Activated T-cell treated with anti-CD3 and anti-CD28 coated beads for 1 hour (primary cell): ENCODE results near the gene CFAP99.
"Not testable (repeated sequence)": the region's sequence is repeated elsewhere in the genome, so short reads cannot be mapped to it uniquely, and the experiment has no call there.

Experiments used
- DNase-seq: peaks from one replicate; pipeline ENCODE4 v3.0.0-alpha.2; 2020; ENCODE audit warnings: low read depth

CFAP99 gene

DNA sequence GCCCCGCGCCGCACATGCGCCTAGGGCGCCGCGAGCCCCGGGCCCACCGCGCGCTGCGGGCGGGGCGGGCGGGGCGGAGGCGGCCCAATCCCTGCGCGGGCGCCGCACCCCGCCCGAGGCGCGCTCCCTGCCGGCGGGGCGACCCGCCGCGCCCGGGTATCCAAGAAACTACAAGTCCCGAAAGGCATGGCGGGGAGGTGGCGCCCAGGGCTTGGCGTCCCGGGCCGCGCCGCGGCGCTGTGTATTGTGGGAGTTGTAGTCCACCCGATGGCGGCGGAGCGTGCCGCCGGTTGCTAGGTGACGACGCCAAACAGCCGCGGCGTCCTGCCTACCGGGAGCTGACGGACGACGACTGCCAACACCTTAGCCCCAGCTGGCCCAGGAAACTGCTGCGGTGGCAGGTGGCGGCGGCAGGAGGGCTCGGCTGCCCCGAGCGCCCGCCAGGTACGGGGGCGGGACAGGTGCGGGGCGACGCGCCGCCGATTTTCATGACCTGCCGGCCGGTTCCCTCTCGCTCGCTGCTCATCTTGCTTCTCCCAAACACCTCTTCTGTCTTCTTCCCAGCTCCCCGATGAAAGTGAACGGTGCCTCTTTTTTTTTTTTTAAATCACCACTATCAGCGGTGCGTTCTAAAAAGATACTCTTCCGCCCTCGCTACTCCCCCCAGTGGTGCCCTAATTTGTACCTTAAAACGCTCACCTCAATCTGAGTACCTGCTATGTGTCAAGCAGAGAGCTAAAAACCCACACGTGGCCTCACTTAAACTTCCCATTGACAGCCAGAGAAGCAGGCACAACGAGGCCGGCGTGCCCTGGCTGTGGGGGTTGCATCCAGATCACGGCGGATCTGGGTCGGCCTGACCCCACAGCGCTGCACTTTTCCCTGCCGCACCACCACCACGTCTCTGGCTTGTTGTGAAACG is at the start of gene CFAP99:
CFAP99 (plus strand) TSS at position 306 of the 922 bp plus-strand sequence.
- peak; percentile 98 for DNase-seq

DNA sequence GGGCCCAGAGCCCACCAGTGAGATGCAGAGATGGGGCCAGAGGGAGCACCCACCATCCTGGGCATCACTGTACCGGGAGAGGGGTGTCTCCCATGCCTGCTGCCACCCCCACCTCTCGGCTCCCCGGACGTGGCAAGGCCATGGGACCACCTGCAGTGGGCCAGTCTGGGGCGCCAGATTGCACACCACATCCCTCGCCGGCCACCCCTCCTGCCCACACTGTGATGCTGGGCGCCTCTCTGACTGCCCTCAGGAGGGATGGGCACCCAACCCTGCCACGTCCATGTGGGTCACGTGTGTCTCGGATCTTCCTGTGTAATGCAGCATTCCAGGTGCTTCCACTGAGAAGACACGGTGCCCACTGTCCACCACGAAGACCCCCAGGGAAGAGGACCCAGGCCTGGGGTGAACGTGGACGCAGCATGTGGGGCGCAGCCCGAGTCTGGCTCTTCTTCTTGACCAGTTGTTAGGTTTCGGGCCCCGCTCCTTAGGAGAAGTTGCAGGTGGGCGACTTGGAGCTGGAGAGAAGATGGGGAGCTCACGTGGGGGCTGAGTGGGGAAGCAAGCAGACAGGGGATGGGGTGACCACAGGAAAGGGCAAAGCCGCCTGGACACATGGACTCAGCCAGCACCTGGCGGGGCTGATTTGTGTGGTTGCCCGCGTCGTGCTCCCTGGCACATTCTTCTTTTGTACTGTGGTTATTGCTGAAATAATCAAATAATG is 48.0 kb upstream of the CFAP99 start:
- no peak for DNase-seq

DNA sequence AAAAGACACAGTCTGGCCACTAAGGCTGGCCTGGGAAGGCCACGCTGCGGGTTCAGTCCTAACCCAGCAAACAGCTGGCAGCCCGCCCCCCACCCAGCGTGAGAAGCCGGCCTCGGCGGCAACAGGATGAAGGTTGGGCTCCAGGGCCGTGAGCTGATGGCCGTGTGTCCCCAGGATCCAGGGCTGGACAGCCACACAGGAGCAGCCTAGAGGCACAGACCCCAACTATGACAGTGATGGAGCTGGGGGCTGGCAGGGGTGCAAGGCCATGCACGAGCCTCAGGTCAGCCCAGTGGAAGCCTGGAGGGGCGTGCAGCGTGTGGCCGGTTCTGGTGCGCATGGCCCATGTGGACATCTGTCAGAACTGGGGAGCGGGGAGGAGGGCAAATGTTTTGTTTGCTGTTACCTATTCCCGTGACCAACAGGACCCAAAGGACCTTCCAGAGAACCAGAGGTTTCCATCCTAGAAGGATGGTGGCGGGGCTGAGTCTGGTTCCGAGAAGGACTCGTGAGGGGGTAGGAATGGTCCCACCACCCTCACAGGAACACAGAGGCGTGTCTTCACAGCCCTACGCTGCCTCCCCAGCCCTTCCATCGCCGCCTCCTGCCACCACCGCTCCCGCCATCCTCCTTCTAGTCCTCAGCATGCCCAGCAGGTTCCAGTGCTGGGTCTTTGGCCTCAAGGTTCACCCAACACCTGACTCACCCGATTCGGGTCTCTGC is 46.8 kb upstream of the CFAP99 start:
- DNase-seq: no peak

DNA sequence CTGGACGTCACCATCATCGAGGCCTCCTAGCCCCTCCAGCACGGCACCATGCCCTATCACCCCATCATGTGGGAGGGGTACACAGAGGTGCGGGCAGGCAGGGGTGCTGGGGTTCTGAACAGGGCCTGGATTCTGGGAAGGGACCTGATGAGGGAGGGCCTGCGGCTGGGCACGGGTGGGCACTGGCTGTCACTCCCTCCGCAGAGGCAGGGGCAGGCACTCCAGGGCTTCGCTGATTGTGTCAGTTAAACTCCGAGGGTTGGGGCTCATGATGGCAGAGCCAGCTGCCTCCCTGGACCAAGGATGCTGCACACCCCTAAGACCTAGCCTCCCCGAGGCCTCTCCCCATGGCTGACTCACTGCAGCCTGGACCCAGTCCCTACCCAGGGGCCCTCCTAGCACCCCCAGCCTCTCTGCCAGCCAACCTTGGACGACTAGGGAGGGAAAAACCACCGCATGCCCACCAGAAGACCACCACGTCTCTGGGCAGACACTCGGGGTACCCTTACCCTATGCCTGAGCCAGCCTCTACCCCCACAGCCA is 46.2 kb upstream of the CFAP99 start:
- DNase-seq: no peak

DNA sequence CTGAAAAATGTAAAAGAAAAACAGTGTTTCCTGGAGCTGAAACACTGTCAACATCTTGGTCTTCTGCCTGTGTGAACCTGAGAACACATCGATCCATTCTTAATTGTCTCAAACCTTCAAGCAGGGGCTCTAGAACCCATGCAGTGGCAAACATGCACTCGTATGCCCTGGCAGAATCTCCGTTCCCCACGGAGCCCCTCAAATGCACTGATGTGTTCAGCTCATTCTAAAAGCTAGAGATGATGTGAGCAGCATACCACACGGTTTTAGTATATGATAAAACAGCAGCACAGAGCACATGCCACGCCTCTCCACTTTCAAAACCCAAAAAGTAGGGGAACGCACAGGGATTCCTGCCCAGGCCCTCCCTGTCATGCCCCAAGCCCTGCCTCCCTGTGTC is 45.2 kb upstream of the CFAP99 start:
- DNase-seq: no peak

DNA sequence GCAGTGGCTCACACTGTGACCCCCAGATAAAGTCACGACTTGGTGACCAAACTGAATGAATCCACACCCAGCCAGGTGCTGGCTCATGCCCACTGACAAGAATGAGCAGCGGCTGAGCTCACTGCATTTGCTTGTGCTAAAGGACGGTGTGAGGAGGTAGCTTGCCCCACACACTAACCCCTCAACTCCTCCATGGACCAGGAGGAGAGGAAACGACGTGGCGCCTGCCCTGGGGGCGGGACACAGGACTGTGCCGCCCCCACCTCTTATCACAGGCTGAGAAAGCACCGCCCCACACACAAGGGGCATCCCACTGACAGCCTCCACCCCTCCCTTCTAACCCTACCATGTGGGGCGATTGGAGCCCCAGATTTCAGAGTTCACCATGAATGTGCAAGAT is 43.3 kb upstream of the CFAP99 start:
- DNase-seq: no peak

DNA sequence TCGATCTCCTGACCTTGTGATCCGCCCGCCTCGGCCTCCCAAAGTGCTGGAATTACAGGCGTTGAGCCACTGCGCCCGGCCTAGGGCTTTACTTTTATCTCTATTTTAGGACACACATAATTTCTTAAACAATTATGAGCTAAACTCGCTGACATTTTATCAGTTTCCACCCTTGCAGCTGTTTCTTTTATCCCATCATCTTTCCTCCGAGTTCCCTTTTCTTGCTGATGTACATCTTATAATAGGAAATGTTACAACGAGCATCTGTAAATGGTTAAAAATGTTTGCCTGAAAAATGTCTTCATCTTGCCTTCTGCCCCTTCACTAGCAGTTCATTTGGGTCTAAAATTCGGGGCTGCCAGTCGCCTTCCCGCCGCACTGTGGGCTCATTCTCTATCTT is 41.5 kb upstream of the CFAP99 start:
- no peak for DNase-seq

DNA sequence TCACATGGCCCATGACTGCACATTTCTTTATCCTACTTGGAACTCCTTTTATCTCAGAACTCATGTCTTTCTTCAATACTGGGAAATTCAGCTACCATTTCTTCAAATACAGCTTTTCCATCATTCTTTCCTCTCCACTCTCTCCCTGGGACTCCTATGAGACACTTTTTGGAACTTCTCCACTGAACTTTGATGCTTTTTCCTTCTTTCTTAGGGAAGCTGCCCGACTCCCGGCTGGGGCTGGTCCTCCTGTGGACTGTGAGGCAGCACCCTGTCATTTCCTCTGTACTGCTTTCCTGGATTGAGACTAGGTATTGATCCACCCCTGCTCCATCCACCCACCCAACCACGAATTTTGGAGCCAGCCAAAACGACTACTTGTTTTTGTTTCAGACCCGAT is 40.4 kb upstream of the CFAP99 start:
- DNase-seq: no peak

DNA sequence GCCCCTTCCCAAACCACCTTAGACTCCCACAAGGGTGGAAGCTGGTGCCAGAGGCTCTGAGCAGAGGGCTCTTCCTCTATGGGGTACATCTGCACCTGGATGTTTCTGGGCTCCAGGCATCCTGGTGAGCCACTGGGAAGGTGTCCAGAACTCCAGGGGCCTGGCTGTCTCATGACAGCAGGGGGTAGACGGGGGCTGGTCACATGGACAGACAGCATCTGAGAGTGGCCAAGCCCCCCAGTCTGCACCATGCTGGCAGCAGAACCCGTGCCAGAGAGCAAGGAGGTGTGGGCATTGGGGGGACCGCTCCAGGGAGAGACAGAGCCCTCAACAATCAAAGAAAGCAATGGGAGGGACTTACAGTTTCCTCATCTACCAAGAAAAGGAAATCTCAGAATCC is 39.9 kb upstream of the CFAP99 start:
- DNase-seq: no peak

DNA sequence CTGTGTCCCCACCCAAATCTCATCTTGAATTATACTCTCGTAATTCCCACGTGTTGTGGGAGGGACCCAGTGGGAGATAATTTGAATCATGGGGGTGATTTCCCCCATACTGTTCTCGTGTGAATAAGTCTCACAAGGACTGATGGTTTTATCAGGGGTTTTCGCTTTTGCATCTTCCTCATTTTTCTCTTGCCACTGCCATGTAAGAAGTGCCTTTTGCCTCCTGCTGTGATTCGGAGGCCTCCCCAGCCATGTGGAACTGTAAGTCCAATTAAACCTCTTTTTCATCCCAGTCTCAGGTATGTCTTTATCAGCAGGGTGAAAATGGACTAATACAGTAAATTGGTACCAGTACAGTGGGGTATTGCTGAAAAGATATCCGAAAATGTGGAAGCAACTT is 38.2 kb upstream of the CFAP99 start:
- not testable (repeated sequence) for DNase-seq

DNA sequence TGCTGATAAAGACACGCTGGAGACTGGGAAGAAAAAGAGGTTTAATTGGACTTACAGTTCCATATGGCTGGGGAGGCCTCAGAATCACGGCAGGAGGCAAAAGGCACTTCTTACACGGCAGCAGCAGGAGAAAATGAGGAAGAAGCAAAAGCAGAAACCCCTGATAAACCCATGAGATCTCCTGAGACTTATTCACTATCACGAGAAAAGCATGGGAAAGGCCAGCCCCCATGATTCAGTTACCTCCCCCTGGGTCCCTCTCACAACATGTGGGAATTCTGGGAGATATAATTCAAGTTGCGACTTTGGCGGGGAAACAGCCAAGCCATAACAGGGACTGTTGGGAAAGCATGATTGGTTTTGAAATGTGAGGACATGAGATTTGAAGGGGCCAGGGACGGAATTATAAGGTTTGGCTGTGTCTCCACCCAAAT is 36.0 kb upstream of the CFAP99 start:
- DNase-seq: not testable (repeated sequence)

DNA sequence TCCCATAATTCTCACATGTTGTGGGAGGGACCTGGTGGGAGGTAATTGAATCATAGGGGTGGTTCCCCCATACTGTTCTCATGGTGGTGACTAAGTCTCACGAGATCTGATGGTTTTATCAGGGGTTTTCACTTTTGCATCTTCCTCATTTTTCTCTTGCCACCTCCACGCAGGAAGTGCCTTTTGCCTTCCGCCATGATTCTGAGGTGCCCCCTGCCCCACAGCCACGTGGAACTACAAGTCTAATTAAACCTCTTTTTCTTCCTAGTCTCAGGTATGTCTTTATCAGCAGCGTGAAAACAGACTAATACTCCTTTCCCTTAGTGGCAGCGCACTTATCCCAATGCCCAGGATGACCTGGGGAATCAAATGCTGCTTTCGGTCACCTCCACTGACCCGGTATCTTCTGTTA is 35.5 kb upstream of the CFAP99 start:
- DNase-seq: not testable (repeated sequence)

DNA sequence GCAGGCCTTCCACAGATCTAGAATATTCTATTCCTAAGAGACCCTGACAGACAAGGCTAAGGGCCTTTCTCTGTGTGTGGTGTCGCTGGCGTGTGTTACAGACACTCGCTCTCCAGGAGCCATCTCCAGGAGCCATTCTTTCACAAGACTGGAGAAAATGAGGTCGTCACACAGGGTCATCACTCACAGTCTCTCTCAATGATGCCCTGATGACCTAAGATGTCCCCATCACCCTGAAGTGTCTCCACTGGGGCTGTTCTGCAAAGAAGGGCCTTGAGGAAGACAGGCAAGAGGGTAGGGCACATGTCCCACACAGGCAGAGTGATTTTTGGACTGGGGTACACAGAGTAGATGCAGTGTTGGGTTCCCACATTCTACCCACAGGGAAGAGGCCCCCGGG is 35.0 kb upstream of the CFAP99 start:
- DNase-seq: no peak

DNA sequence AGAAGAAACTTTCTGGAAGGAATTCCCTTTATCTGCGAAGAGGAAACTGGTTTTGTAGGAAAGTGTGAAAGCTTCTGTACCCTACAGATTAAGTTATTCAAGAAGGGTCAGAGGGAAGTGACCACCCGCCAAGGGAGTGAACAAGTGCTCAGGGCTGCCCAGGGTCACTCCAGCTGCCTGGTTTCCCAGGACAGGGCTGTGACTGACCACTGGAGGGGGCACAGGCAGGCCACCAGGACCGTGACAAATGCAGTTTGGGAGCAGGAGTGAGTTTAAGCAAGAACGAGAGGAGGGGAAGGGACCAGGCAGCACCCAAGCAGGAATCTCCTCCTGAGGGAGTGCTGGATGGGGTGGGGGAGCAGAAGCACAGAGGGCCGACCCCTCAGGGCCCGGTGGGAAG is 34.5 kb upstream of the CFAP99 start:
- no peak for DNase-seq

DNA sequence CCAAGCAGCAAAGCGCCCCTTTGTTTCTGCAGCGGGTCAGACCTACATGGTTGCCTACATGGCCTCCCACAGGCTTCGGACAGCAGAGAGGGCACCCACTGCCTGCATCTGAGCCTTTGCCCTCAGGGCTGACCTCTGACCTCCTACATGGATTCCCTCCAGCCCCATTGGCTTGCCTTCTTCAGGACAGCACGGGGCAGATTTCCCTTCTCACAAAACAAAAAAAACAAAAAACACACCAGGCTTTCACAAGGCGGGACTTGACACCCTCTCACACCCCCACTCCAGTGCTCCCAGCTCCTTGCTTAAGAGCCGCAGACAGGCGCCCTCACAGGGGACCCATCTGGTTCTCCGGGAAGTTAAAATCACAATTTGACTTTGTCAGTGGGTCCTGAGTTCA is 33.2 kb upstream of the CFAP99 start:
- no peak for DNase-seq

DNA sequence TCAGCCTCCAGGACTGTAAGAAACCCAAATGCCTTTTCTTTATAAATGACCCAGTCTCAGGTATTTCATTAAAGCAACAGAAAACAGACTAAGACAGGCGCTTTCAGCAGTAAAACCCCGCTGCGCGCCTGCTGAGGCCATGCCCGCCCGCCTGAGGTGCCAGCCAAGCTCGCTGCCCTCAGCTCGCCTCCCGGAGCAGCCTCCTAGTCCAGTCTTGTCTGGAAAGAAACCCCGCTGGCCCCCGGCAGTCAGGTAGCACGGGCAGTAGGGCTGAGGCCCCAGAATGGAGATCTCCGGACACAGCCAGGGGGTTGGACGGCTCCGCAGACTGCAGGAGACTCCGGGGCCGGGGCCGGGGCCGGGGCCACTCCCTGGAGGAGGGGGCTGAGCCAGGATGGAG is 32.0 kb upstream of the CFAP99 start:
- no peak for DNase-seq

DNA sequence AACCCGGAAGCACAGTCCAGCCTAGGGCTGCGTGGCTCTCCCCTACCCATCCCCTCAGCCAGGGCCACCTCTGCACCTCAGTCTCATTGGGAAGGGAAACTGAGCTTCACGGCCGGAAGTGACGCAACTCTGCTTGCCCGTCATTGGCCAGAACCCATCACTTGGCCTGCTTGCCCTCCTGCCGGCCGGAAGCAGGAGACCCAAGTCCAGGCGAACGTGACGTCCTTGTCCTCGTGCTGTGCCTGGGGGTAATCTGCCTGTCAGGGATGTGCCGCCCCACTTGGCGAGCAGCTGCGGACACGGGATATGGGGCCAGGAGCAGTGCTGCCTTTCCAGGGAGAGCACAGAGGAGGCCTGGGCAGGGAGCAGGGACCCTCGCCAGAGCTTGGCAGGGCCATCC is 31.5 kb upstream of the CFAP99 start:
- no peak for DNase-seq

DNA sequence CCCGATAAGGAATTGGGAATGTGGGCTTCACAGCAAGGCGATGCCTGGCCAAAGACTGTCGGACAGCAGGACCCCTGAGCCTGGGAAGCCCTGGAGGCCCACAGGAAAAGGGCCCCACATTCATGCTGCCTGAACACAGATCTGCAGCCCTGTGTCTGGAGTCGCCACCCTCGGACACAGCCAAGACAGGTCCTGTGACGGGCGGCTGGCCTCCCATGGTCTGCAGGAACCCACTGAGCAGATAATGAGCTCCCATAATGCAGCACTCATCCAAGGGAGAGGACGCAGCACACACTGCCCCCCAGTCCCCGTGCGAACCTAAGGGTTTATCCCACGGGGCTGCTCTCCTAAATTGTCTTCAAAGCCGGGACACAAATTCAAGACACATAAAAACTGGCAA is 30.9 kb upstream of the CFAP99 start:
- DNase-seq: no peak

DNA sequence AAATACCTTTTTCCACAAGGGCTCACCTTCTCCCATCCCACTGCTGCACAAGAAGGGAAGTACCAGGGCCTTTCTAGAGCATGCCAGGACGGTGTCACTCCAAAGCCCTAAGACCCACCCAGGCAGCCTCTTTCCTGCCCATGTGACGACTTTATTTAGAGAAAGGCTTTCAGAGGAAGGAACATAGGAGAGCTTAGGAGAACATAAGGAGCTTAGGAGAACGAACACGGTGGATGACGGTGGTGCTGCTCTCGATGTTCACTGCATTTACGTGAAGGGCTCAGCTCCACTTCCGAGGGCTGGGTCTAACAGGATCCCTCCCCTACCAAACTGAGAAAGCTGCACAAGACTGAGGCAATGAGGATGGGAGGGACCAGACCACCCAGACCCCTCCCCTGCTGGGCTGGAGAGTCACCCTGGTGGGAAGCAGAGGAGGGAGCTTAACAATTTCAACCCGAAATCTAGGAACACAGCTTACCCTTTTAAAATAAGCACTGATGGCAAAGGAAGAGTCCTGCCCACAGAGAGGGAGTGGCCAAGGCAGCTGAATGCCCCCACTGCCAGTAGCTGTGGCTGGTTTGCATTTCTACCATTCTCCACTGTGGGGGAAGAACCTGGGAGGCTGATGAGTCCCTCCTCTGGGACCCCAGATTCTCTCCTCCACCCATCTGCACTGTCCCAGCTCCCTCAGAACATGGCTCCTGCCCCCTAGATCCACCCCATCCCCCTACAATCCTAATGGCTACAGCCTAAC is 30.1 kb upstream of the CFAP99 start:
- no peak for DNase-seq

DNA sequence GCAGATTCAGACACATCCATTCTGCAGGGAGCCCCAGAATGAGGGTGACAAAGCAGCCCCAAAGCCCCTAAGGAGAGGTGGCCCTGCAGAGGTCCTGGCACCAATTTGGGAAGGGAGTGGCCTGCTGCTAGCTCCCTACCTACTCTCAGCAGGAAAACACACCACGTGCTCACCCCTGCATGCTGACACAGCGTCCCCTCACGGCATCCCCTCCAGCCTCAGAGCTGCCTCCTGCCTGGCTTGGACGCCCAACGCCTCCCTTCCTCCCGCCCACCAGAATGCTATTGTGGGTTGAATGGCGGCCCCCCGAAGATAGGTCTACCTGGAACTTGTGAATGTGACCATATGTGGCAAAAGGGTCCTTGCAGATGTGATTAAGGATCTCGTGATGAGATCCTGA is 29.1 kb upstream of the CFAP99 start:
- DNase-seq: no peak

DNA sequence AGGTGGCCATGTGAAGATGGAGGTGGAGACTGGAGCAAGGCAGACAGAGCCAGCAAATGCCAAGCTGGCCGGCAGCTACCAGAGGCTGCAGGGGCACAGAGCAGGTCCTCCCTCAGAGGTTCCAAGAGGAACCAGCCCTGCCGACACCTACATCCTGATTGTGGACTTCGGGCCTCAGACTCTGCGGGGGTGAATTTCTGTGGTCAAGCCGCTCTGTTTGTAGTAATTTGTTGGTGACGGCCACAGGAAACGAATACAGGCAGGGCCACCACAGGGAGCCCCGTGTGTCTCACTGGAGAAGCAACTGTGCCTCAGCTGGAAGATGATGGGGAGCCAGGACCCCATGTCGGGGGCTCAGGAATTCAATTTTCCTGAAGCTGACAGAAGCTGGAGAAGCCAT is 28.6 kb upstream of the CFAP99 start:
- no peak for DNase-seq
